ENCODE data around the gene MS4A13.
"Not testable (repeated sequence)": the region's sequence is repeated elsewhere in the genome, so short reads cannot be mapped to it uniquely, and the experiment has no call there.

The MS4A13 gene

DNA sequence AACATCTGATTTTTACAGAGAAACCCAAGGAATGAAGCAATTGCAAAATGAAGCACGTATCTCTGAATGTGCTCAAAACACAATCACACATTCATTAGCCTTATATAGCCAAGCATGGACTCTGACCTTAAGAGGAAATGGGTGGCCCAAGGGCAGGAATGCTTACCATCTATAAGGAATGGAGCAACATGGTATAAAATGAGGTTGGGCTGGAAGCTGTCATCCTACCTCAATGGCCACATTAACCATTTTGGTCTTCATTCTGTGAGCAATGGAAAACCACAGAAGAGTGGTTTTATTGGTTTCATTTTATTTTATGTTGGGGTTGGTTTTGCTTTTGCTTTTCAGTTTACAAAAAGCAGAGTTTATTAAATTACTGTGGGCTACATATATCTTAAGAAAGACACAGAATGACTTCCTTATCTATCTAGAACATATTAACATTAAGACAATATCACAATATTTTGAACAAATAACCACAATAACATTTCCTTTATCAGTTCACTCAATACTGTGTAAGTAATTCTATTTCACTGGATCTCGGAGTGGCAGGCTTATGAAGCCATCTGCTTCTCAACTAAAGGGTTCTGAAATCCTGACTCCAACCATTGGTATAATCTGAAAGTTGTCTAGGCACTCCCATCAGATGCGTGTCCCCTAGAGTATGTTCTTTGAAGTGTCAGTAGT, 10.8 kb upstream of the MS4A13 start (continued):
- TF ChIP-seq, protein P1, sequence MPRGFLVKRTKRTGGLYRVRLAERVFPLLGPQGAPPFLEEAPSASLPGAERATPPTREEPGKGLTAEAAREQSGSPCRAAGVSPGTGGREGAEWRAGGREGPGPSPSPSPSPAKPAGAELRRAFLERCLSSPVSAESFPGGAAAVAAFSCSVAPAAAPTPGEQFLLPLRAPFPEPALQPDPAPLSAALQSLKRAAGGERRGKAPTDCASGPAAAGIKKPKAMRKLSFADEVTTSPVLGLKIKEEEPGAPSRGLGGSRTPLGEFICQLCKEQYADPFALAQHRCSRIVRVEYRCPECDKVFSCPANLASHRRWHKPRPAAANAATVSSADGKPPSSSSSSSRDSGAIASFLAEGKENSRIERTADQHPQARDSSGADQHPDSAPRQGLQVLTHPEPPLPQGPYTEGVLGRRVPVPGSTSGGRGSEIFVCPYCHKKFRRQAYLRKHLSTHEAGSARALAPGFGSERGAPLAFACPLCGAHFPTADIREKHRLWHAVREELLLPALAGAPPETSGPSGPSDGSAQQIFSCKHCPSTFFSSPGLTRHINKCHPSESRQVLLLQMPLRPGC (tag by site-specific recombination; IDR thresholded peaks at IDR 0.05): no peak
- TF ChIP-seq ZNF610 (tag by site-specific recombination; IDR thresholded peaks at IDR 0.05; ENCODE audit: borderline replicate concordance): no peak
- TF ChIP-seq, protein P2, sequence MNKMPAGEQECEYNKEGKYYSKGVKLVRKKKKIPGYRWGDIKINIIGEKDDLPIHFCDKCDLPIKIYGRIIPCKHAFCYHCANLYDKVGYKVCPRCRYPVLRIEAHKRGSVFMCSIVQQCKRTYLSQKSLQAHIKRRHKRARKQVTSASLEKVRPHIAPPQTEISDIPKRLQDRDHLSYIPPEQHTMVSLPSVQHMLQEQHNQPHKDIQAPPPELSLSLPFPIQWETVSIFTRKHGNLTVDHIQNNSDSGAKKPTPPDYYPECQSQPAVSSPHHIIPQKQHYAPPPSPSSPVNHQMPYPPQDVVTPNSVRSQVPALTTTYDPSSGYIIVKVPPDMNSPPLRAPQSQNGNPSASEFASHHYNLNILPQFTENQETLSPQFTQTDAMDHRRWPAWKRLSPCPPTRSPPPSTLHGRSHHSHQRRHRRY (tag by site-specific recombination; IDR thresholded peaks at IDR 0.05): no peak
- no peak for TF ChIP-seq ZNF292 (tag by site-specific recombination; IDR thresholded peaks at IDR 0.05; ENCODE audit: borderline replicate concordance, low read depth)
- TF ChIP-seq ZNF274 (IDR thresholded peaks at IDR 0.05; ENCODE audit: low read length): no peak
- no peak for TF ChIP-seq ZNF274 (tag by site-specific recombination; IDR thresholded peaks at IDR 0.05; ENCODE audit: borderline replicate concordance)
- TF ChIP-seq, protein P3, sequence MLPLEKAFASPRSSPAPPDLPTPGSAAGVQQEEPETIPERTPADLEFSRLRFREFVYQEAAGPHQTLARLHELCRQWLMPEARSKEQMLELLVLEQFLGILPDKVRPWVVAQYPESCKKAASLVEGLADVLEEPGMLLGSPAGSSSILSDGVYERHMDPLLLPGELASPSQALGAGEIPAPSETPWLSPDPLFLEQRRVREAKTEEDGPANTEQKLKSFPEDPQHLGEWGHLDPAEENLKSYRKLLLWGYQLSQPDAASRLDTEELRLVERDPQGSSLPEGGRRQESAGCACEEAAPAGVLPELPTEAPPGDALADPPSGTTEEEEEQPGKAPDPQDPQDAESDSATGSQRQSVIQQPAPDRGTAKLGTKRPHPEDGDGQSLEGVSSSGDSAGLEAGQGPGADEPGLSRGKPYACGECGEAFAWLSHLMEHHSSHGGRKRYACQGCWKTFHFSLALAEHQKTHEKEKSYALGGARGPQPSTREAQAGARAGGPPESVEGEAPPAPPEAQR (tag by site-specific recombination; IDR thresholded peaks at IDR 0.05): no peak
- no peak for TF ChIP-seq ZNF140 (tag by site-specific recombination; IDR thresholded peaks at IDR 0.05)
- TF ChIP-seq, protein P4, sequence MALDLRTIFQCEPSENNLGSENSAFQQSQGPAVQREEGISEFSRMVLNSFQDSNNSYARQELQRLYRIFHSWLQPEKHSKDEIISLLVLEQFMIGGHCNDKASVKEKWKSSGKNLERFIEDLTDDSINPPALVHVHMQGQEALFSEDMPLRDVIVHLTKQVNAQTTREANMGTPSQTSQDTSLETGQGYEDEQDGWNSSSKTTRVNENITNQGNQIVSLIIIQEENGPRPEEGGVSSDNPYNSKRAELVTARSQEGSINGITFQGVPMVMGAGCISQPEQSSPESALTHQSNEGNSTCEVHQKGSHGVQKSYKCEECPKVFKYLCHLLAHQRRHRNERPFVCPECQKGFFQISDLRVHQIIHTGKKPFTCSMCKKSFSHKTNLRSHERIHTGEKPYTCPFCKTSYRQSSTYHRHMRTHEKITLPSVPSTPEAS (tag by site-specific recombination; IDR thresholded peaks at IDR 0.05): no peak
- no peak for TF ChIP-seq ZNF843 (tag by site-specific recombination; IDR thresholded peaks at IDR 0.05)
- TF ChIP-seq, protein P5, sequence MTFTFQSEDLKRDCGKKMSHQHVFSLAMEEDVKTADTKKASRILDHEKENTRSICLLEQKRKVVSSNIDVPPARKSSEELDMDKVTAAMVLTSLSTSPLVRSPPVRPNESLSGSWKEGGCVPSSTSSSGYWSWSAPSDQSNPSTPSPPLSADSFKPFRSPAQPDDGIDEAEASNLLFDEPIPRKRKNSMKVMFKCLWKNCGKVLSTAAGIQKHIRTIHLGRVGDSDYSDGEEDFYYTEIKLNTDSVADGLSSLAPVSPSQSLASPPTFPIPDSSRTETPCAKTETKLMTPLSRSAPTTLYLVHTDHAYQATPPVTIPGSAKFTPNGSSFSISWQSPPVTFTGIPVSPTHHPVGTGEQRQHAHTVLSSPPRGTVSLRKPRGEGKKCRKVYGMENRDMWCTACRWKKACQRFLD (tag by site-specific recombination; IDR thresholded peaks at IDR 0.05): no peak

DNA sequence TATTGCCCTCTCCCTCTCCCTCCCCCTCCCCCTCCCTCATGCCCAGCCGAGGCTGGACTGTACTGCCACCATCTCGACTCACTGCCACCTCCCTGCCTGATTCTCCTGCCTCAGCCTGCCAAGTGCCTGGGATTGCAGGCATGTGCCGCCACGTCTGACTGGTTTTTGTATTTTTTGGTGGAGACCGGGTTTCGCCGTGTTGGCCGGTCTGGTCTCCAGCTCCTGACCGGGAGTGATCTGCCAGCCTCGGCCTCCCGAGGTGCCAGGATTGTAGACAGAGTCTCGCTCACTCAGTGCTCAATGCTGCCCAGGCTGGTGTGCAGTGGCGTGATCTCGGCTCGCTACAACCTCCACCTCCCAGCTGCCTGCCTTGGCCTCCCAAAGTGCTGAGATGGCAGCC, 5.6 kb upstream of the MS4A13 start:
- POLR2A ChIA-PET: not testable (repeated sequence)

DNA sequence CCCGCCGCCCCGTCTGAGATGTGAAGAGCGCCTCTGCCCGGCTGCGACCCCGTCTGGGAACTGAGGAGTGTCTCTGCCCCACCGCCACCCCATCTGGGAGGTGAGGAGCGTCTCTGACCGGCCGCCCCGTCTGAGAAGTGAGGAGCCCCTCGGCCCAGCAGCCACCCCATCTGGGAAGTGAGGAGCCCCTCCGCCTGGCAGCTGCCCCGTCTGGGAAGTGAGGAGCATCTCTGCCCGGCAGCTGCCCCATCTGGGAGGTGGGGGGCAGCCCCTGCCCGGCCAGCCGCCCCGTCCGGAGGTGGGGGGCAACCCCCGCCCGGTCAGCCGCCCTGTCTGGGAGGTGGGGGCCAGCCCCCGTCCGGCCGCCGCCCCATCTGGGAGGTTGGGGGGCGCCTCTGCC, 5.0 kb upstream of the MS4A13 start:
- H3K4me3 ChIP-seq (ENCODE audit: low read depth, low read length); H3K4me1 ChIP-seq (ENCODE audit: control insufficient read depth, insufficient read depth, low read length); H3K9me3 ChIP-seq (ENCODE audit: control insufficient read depth, insufficient read depth, low read depth, low read length); H3K36me3 ChIP-seq (ENCODE audit: control insufficient read depth in 2 of 2, insufficient read depth in 1 of 2, low read length in 2 of 2); CTCF ChIA-PET; H3K27ac ChIP-seq (ENCODE audit: extremely low read depth, low read depth, low read length); POLR2A ChIA-PET: not testable (repeated sequence)

More for the DNA sequence above, 5.6 kb upstream of the MS4A13 start:
- H3K4me3 ChIP-seq (ENCODE audit: low read depth, low read length); H3K36me3 ChIP-seq (ENCODE audit: control insufficient read depth in 2 of 2, insufficient read depth in 1 of 2, low read length in 2 of 2); H3K4me1 ChIP-seq (ENCODE audit: control insufficient read depth, insufficient read depth, low read length); H3K27ac ChIP-seq (ENCODE audit: extremely low read depth, low read depth, low read length); H3K9me3 ChIP-seq (ENCODE audit: control insufficient read depth, insufficient read depth, low read depth, low read length): not testable (repeated sequence)
- CTCF ChIA-PET: interaction anchor here (0.5 kb wide), 1 partner anchor 29 kb away, joined by 3 read pairs; no protein-coding TSS in a partner anchor

DNA sequence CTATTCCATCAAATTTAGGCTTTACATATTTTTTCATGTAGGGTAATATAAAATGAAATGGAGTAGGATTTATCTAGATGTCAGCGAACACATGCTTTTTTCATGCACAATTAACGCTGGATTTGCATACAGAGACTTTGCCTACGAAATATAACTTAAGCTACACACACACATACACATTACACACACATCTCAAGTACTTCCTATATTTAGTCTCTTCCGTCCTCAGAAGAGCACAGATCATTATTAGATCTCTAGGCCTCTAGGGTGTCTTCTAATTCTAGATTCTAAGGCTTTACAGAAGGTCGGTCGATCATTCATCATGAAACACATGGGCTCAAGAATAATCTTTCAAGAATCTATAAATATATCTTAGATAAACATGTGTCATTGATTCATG, 3.8 kb upstream of the MS4A13 start:
- no peak overlapping the region for H3K4me3 ChIP-seq (ENCODE audit: low read depth, low read length)
- ChIA-PET CTCF (no interaction called here), POLR2A (no interaction called here)
- no peaks in the 10 kb centered on the region for H3K36me3 ChIP-seq (ENCODE audit: control insufficient read depth in 2 of 2, insufficient read depth in 1 of 2, low read length in 2 of 2)
- no peak overlapping the region for H3K27ac ChIP-seq (ENCODE audit: extremely low read depth, low read depth, low read length)
- no peaks in the 10 kb centered on the region for H3K4me1 ChIP-seq (ENCODE audit: control insufficient read depth, insufficient read depth, low read length)
- H3K9me3 ChIP-seq (ENCODE audit: control insufficient read depth, insufficient read depth, low read depth, low read length): no peaks in the 10 kb centered on the region
- TF ChIP-seq, protein P6, sequence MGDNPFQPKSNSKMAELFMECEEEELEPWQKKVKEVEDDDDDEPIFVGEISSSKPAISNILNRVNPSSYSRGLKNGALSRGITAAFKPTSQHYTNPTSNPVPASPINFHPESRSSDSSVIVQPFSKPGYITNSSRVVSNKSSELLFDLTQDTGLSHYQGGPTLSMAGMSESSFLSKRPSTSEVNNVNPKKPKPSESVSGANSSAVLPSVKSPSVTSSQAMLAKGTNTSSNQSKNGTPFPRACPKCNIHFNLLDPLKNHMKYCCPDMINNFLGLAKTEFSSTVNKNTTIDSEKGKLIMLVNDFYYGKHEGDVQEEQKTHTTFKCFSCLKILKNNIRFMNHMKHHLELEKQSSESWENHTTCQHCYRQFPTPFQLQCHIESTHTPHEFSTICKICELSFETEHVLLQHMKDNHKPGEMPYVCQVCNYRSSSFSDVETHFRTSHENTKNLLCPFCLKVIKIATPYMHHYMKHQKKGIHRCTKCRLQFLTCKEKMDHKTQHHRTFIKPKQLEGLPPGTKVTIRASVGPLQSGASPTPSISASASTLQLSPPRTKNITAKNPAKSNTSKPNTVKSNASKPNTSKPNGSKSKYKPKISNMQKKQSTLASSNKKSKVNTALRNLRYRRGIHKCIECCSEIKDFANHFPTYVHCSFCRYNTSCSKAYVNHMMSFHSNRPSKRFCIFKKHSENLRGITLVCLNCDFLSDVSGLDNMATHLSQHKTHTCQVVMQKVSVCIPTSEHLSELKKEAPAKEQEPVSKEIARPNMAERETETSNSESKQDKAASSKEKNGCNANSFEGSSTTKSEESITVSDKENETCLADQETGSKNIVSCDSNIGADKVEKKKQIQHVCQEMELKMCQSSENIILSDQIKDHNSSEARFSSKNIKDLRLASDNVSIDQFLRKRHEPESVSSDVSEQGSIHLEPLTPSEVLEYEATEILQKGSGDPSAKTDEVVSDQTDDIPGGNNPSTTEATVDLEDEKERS (tag by site-specific recombination; IDR thresholded peaks at IDR 0.05): no peak
- TF ChIP-seq ZNF660 (tag by site-specific recombination; IDR thresholded peaks at IDR 0.05) (no peak), ZNF132 (tag by site-specific recombination; IDR thresholded peaks at IDR 0.05; ENCODE audit: borderline replicate concordance) (no peak), ZNF529 (tag by site-specific recombination; IDR thresholded peaks at IDR 0.05; ENCODE audit: insufficient replicate concordance) (no peak), ZNF843 (tag by site-specific recombination; IDR thresholded peaks at IDR 0.05) (no peak), ZNF670 (tag by site-specific recombination; IDR thresholded peaks at IDR 0.05; ENCODE audit: low read depth) (no peak)
- TF ChIP-seq, protein P7, sequence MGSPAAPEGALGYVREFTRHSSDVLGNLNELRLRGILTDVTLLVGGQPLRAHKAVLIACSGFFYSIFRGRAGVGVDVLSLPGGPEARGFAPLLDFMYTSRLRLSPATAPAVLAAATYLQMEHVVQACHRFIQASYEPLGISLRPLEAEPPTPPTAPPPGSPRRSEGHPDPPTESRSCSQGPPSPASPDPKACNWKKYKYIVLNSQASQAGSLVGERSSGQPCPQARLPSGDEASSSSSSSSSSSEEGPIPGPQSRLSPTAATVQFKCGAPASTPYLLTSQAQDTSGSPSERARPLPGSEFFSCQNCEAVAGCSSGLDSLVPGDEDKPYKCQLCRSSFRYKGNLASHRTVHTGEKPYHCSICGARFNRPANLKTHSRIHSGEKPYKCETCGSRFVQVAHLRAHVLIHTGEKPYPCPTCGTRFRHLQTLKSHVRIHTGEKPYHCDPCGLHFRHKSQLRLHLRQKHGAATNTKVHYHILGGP (tag by site-specific recombination; IDR thresholded peaks at IDR 0.05): no peak

Data from HEK293 (cell line).